Left colon (tissue), 2 donors: ENCODE results near the gene SLC25A41. TPM values are rescaled to one million over a fixed set of nuclear protein-coding genes. Genes with fewer than 3 reads are reported as not detected.

Experiments
- ATAC-seq: fragments of 200-7000 bp; cut with Tn5 transposase; one replicate; pipeline ENCODE4 v1.9.1; 2020; ENCODE audit warnings: mild to moderate bottlenecking, moderate library complexity
- DNase-seq, 2 donors: peaks; one replicate each; pipeline ENCODE4 v3.0.0-alpha.2; 2020
- intact Hi-C, 2 donors: fragments of 100-400 bp; cut with DNase I in 1 of 2; cut with micrococcal nuclease in 1 of 2; formaldehyde crosslinking; loops; one replicate each; pipeline versions ENCODE4 v1.11.2 to v1.14.0; 2022; cut with DNase I, micrococcal nuclease
- microRNA-seq, 2 donors: library from miRNA; unstranded; fragments of <30 nt; microRNA quantifications; one replicate each; pipeline versions ENCODE4 v1.1.0 to v1.2.0, GENCODE V29; 2020
- total RNA-seq, 2 donors: library from RNA; stranded (reverse); fragmentation: NEBNext Ultra II Directional; extraction: Animal tissue kit (Norgen Biotek cat#: 25700); gene quantifications; one replicate each; pipeline ENCODE4 v1.2.1, GENCODE V29; 2021
- donor health status: DM: no; HTN: no; CAD: no.
- donor health status: DM: yes; HTN: yes; CAD: no.

Gene SLC25A41
- total RNA-seq, 2 donors from 2014 or later = 0.47 to 0.85 TPM

DNA sequence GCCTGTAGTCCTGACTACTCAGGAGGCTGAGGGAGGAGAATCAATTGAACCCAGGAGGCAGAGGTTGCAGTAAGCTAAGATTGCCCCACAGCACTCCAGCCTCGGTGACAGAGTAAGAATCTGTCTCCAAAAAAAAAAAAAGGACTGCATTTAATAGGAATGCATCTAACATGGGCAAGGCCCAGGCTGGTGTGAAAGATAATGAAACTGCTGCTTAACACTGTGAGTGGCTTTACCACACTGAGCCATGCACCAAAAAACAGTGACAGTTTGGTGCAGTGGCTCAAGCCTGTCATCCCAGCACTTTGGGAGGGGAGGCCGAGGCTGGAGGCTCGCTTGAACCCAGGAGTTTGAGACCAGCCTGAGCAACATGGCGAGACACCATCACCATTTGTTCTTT, 49.2 kb downstream of the SLC25A41 start:
- intact Hi-C loops = no loop called here
- DNase-seq = no peak
- ATAC-seq = no peak

DNA sequence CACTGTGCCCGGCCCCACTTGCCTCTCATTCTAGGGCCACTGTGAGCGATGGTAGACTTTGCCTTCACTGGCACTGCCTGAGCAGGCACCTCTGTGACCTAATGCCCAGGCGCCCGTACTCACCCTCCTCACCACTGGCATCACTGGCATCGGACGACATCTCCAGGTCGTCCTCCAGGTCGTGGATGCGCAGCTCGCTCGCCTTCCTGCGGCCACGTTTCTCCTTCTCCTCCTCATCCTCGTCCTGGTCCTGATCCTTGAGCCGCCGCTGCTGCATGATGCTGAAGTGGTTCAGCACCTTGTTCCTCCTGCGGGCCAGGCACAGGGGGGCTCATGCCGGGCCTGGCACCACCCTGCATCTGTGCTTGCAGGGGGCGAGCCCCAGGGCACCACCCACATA, 50.4 kb downstream of the SLC25A41 start:
- DNase-seq (no peak), ATAC-seq (no peak)
- intact Hi-C loops = no loop called here

DNA sequence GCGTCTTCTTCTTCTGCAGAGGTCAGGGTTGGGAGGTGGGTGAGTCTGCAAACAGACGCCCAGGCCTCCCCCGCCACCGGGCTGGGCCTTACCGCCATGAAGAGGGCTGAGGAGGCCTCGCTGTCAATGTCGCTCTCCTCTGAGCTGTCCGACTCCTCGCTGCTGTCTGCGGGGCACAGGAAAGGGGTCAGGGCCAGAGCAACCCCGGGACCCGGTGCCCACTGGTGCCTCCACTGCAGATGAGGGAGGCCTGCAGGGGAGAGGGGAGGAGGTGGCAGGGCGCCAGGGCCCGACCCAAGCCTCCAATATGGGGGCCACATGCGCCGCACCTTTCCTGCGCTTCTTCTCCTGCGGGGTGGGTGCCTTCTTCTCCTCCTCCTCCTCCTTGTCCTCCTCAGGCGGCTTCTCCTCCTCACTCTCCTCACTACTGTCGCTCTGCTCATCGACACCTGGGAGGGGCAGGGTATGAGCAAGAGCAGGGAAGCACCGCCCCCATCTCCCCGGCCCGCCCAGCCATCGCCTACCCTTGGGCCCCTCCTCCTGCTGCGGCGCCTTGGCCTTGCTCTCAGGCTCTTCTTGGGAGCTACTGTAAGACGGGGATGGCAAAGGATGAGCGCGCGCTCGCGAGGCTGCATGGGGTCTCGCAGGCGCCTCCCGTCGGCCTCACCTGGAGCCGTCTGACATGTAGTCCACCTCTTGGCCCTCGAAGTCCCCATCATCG, 52.4 kb downstream of the SLC25A41 start:
- intact Hi-C loops = no loop called here
- no peak for ATAC-seq
- DNase-seq = no peak

DNA sequence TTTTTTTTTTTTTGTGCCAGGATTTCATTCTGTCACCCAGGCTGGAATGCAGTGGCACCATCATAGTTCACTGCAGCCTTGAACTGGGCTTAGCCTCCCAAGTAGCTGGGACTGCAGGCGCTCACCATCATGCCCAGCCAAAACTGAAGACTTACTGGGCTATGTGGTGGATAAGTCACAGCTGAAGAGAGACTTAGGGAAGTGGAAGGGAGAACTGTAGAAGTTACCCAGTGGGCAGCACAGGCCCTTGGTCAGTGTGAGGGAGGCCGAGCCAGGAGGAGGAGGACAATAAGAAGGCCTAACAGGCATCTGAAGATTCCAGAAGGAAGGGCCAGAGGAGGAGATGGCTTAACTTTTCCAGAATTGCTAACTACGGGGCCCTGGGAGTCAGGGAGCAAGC, 53.8 kb downstream of the SLC25A41 start:
- DNase-seq = no peak
- intact Hi-C loops = no loop called here
- no peak for ATAC-seq

- ATAC-seq (no peak), DNase-seq (no peak)
- intact Hi-C loops = no loop called here
Observed at GRCh38 chr19:6378486-6378885, 55.1 kb downstream of the SLC25A41 start.

DNA sequence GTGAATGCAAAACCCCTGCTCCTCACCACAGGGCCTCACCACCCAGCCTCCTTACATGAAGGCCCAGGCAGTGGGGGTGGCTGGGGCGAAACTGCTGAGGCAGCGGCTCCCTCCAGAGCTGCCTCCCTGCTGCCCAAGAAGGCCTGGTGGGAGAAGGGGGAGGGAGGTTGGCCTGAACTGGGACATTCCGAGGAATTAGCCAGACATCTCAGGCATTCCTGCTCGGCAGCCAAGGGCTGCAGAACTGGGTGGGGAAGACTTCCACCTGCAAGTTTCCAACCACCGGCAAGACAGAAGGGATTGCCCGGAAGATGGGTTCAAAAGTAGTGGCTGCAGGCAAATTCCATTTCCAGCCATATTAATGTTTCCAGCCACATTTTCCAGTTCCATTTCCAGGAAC, 55.5 kb downstream of the SLC25A41 start:
- DNase-seq (no peak), ATAC-seq (no peak)
- intact Hi-C loops = no loop called here

DNA sequence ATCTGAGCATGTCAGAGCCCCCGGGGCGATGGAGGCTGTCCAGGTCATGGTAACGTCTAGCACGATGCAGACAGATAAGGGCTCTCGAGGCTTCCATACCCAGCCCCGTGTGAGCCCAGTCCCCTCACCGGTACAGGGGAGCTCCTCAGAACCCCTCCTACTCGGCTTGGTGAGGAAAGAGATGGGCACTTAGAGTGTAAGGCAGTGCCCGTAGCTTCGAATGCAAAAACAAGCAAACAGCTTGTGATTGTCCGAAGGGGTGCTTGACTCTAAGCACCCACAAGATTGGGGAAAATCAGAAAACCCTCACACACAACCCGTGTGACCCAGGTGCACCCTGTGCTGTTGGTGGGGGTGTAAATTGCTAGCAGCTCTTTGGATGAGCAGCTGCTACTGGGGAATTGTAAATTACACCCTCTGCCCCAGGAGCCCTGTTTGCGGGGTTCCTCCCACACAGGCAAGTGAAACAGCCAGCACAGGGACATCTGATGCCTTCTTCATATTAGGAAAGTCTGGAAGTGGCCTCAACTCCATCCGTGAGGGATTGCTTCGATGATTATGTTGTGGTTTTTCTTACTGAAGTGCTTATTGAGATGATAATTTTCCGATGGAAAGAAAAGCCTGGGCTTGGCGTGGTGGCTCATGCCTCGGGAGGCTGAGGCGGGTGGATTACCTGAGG, 56.9 kb downstream of the SLC25A41 start:
- DNase-seq (no peak), ATAC-seq (no peak)
- intact Hi-C loops = no loop called here

Small RNA genes within 50 kb of the gene (microRNA-seq; reads per million reads assigned to microRNA genes)
- gene MIR3940 (4.8 to 19.0 reads per million in 2 donors), gene MIR6790 (0 to 1.4 reads per million in 2 donors), gene MIR6885 (0 reads per million in 2 donors)

Other genes with a start within 250 kb of the SLC25A41 start
- 10 to 100 TPM; 28.3 to 37.2 TPM for gene MLLT1, start 153.8 kb downstream of the SLC25A41 start, total RNA-seq
- gene ACER1, start 100.2 kb downstream of the SLC25A41 start, total RNA-seq = not detected
- gene CLPP, start 72.2 kb downstream of the SLC25A41 start, total RNA-seq = 10 to 100 TPM; 65.1 to 71.1 TPM
- 100 to 1,000 TPM; 134 to 154 TPM for gene ALKBH7, start 61.0 kb downstream of the SLC25A41 start, total RNA-seq
- gene PSPN, start 57.8 kb downstream of the SLC25A41 start, total RNA-seq = 1 to 10 TPM; 2.5 to 3.8 TPM
- gene GTF2F1, start 40.6 kb downstream of the SLC25A41 start, total RNA-seq = 10 to 100 TPM; 52.7 to 58.9 TPM
- 100 to 1,000 TPM; 191 to 214 TPM for gene KHSRP, start 9.0 kb downstream of the SLC25A41 start, total RNA-seq
- 100 to 1,000 TPM; 126 to 163 TPM for gene SLC25A23, start 26.0 kb upstream of the SLC25A41 start, total RNA-seq
- 100 to 1,000 TPM; 106 to 148 TPM for gene CRB3, start 30.5 kb upstream of the SLC25A41 start, total RNA-seq
- gene DENND1C, start 48.0 kb upstream of the SLC25A41 start, total RNA-seq = 1 to 10 TPM; 2.8 TPM
- 1 to 10 TPM; 1.1 to 1.7 TPM for gene TUBB4A, start 68.5 kb upstream of the SLC25A41 start, total RNA-seq
- 1 to 10 TPM; 1.6 to 2.7 TPM for gene TNFSF9, start 97.3 kb upstream of the SLC25A41 start, total RNA-seq
- gene CD70, start 157.4 kb upstream of the SLC25A41 start, total RNA-seq = under 1 TPM in 1 of 2 donors, not detected in 1; 0.64 TPM
- gene TNFSF14, start 236.4 kb upstream of the SLC25A41 start, total RNA-seq = under 1 TPM; 0.34 to 0.73 TPM